GM11168 (cell line): ENCODE data around the gene PGRMC2.

Source experiments
- in situ Hi-C: fragments of 300-500 bp; cut with MboI; formaldehyde crosslinking; loops from one replicate; pipeline ENCODE4 v1.12.0; 2022; ENCODE audit warnings: low sequenced_read_pairs; ENCODE audit not compliant: unreplicated experiment

Gene PGRMC2

DNA sequence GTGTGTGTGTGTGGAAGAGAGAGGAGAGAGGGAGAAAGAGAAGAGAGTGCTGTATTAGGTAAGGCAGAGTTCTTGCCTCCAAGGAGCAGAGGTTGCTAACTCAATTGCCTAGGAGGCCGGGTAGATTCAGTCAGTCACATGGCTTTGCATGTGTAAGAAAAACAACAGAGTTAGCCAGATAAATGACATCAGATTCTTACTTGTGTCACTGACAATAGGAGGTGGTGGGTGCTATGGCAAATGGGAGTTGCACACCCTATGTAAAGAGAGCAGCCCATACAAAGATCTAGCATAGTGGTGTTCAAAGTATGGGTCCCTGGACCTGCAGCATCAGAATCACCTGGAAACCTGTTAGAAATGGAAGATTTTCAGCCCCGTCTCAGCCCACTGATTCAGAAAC is 14.4 kb upstream of the PGRMC2 start:
- in situ Hi-C loops = no loop called here

DNA sequence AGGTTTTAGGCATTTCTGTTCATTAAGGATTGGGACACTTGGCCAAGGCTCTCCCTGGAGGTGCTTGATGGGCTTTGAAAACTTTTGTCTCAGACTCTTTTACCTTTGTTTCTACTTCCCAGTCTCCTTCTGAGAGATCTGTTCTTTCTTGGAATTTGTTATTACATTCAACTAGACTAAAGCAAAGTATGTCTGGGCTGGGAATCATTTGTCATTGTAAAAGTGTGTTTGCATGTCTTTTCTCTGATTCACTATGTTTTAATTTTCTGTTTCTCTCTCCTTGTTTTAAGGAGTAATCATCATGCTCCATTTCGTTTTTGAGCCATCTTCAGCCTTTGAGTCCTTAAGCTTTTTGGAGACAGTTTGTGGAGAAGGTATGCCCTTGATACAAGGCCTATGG is 12.2 kb upstream of the PGRMC2 start:
- in situ Hi-C loops = no loop called here

DNA sequence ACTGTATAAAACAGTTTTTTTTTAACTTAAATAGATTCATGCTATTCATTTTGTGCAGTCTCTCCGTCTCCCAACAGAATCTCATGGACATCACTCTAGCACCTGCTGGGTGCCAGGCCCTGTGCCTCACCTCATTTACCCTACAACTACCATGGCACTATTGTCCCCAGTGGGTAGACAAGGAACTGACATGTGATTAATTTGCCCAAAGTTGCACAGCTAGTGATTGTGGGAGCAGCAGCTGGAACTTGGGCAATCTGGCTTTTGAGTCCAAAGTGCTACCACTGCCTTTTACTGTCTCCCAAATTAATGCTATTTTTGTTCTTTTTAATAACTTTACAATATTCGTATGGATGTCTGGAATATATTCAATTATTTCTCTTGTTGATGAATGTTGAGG is 11.2 kb upstream of the PGRMC2 start:
- in situ Hi-C loops = no loop called here

DNA sequence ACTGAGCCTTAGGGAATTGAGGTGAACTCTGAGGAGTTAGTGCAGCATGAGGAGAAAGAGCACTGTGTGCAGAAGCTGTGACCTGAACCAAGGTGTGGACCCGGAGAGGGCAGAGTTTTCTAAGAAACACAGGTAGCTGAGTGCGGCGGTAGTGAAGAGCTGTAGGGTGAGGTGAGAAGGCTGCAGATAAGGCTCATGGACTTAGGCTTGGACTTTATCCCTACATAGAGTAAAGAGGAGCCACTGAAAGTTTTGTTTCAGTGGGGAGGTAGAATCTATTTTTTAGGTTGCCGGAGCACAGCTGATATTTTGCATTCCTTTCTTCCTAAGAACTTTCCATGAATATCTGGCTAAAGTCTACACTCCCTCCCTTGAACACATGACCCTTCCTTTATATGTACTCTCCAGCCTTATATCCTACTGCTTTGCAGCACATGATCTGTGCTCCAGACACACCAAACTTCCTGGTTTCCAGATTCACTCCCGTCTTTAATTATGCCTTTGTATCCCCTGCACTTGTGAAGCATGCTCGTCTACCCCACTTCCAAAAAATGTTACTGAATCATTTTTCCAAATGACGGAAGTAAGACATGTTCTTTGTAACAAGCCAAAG is 10.6 kb upstream of the PGRMC2 start:
- in situ Hi-C loops = no loop called here

DNA sequence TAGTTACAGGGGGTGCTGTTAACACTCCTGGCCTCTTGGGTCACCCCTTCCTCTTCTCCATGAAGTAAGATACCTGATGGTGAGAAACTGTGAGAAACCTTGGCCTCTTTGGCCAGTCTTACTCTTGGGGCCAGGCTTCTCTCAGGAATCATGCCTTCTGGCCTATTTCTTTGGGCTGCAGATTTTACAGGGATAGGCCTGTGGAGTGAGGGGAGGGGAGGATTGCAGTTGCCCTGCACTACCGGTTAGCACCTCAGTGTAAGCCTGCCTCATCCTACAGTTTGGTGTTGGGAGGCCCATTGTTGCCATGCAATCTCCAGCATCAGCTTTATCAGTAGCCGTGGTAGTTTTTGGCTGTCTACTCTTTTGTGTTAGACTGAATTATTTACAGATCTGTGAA is 7.6 kb upstream of the PGRMC2 start:
- in situ Hi-C loops = no loop called here

DNA sequence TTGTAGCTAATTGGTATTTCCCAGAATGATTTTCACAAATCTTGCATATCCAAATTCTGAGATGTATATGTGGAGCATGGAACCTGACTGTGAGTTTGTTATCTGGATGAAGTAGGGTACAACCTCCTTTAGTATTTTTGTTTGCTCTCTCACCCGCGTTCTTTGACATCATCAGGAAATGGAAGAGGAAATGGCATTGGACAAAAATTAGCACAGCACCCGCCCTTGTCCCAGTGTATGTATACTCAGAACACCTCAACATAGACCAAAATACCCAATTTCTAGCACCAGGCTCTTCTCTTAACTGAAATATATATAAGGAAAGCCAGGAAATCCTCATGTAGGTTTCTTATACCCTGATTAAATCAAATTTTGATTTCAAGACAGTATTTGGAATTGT is 6.9 kb upstream of the PGRMC2 start:
- in situ Hi-C loops = no loop called here

DNA sequence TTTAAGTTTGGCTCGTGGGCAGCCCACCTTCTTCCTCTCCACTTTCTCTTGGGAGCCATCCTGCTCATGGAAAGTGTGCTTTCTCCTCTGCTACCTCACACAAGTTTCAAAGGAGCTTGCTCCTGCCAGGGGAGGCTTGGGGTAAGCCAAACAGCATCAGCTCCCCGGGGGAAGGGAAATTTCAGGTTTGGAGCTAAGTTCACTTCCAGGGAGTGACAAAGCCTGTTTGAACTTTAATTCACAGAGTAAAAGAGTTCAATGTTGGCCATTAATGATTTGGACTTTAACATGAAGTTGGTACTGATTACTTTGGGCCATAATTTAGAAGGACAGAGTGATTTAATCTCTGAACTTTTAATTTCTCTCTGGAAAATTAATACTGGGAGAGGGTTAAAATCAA is 4.7 kb upstream of the PGRMC2 start:
- in situ Hi-C loops = no loop called here

DNA sequence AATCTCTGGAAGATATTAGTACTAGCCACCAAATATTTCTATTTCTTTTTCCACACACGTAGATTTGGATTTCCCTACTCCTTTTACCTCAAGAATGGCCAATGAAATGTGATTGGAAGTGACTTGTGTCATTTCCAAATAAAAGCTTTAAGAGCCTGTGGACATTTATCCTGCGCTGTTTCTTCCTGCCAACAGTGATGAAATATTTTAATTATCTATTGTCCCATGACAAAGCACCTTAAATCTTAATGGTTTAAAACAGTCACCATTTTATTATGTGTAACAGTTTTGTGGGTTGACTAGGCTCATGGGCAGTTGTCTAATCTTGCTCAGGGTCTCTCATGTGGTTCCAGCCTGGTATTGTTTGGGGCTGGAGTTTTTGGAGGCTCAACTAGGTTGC is 3.5 kb upstream of the PGRMC2 start:
- in situ Hi-C loops = no loop called here

DNA sequence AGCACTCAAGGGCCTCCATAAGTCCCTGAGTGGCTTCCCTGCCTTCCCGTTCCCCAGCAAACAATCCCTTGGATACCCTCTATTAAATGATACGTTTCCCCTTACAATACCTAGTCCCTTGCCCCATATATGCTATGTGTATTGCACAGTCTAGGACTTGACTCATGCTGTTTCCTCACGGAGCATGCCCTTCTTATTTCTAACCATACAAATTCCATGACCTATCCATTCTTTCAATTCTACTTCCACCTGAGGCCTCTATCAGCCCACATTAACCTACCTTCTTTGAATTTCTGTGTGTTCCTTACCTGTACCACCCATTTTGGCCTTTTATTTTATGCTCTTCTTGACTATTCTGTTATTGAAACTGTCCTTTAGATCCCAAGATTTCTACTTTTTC is 2.9 kb upstream of the PGRMC2 start:
- in situ Hi-C loops = no loop called here

DNA sequence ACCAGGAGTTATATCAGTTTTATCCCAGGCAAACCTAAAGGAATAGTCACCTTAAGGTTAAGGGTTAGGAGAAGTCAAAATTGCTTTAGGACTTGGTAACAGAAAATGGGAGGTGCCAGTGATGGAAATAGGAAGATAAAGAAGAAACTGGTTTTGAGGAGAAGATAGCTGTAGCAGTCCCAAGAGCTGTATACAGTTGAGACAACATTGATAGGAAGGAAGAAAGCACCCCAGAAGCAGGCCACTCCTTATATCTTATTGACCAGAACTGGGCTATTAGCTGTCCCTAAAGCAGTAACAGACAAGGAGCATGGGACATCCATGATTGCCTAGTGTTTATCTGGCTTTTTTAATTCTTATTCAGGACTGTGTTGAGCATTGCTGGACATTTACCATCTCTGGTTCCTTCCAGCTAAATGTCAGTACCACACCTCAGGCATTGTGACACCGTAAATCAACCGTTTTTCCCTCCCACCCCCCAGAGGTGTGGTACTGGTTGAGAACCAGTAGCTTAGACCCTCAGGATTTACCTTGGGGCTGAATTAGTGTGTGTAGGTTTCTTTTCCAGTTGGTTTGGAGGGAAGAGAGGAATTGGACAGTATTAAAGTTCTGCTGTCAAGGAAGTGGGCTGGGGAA is 2.0 kb upstream of the PGRMC2 start:
- in situ Hi-C loops = no loop called here

DNA sequence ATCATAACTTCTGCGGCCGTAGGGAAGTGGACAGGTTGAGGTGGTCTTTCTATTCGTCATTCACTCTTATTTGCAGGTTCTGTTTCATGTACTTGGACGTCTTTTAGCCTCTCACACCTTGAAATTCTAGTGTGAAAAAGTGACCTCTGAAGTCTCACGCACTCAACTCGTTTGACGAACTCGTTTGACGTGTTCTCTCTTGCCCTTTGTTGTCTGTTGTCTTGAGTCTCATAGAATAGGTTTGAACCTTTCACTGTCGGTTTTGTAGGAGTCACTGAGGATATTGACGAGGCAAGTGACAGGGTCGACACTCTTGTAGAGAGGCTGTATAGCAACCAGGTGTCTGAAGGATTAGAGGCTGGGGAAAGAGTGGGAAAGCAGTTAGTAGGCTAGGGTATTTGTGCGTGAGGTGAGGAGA is 1.1 kb upstream of the PGRMC2 start:
- in situ Hi-C loops = no loop called here

DNA sequence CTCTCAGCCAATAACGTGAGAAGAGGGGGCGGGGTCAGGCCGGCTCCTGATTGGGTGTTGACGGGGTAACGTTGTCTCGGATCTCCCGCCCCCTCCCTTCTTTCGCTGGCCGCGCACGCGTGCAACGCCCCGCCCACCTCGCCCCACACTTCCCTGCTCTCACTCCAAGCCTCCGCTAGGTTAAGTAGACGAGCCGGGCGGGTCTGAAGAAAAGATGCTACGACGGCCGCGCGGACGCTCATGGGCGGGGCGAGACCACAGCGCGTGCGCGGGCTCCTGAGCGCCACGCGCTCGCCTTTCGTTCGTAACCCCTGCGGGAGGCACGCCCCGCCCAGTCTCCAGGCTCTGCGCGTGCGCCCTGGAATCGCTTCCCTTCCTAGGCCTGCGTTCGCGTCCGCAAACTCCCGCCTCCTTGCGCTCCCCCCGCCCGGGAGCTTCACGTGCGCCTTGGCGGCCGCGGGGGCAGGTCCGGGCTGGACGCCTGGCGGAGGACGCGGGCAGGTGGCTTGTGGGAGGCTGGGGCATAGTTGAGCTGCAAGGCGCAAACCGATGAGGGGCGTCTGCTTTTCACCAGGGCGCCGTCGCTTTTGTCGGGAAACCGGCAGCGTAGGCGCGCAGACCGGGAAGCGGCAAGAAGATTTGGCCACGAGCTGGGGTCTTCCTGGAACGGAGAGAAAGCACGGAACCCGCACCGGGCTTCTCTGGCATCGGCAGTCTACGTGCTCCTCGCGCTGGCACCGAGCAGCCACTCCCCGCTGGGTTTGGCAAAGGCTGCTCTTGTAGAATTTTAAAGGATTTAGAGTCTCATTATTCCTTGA is 467 bp upstream of the PGRMC2 start:
- in situ Hi-C loops = no loop called here

DNA sequence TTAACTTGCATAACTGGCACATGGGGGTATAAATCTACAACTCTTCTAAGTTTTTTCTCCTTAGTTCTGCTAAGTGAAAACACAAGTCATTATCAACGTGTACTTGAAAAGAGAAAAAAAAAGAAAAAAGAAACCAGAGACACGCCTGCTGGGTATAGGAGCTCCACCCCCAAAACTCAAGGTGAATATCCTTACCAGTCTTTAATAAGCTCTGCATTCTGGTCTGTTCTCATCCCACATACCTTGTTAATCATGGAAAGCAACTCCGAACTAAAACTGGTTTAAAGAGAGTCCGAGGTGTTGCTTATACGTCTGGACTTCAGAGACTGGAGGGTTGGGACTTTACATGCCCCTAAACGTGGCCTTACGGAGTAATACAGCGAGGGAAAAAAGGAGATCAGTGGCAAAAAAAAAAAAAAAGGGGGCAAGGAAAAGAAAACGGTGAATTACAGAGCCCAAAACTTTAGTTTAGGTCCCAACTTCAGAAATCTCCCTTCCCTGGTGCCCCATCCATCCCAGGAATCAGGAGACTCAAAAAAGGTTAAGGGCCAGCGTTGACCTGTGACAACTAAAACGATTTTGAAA is 1.0 kb downstream of the PGRMC2 start:
- in situ Hi-C loops = no loop called here

DNA sequence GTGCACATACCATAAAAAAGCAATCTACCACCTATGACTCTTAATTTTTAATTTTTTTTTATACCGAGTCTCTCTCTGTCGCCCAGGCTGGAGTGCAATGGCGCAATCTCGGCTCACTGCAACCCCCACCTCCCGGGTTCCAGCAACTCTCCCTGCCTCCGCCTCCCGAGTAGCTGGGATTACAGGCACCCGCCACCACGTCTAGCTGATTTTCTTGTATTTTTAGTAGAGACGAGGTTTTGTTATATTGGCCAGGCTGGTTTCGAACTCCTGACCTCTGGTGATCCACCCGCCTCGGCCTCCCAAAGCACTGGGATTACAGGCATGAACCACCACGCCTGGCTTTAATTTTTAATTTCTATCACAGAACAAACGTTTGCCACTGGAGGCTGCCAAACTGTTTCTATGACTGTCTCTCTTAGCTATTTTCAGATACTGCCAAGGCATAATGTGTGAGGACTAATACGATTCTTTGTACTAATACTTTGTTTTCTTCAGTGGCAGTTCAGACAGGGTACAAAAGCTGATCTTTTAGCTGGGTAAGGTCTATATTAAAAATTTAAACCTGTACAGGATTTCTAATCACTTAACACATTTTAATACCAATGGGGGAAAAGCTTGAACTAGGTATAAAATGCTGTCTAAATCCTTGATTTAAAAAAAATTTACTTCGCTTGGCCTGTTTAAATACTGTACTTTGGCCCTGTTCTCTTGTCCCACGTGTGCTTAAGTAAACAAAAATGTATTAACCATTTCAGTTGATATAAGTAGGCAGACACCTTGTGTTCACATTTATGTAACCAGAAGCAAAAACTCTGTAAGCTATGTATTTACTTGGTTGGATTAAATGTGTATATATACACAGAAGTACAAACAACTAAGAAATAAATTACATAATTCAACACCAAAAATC is 2.3 kb downstream of the PGRMC2 start:
- in situ Hi-C loops = no loop called here

DNA sequence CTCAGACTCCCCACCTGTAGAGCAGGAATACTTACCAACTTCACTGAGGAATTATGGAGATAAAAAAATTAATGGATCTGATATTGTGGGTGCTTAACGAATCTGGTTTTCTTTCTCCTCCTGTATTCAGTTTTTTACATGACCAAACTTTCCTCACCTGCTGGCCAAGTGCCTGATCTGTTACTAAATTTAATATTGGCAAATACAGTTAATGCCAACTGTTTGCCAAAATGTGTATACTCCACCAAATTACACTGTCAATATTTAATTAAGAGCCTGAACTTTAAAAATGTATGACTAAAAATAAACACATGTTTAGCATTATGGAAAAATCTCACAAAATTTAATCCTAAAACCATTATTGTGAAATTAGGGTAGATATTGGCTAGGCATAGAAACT is 3.3 kb downstream of the PGRMC2 start:
- in situ Hi-C loops = no loop called here

DNA sequence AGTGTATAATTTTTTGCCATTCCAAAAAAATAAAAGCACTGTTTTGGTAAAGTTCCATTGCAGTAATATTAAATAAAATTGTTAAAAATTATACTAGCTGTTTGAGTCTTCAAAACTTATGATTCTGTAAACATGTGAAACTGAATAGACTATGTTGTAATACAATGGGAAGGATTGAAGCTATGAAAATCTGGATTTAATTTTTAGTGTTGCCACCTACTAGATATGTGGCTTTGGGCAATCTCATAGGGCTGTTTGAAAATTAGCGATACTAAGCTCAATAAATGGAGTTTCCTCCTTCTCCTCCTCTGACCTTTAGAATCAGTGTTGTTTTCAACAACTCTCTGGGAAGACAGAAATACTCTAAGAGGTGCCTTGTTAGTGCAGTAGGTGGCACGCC is 4.5 kb downstream of the PGRMC2 start:
- in situ Hi-C loops = no loop called here

DNA sequence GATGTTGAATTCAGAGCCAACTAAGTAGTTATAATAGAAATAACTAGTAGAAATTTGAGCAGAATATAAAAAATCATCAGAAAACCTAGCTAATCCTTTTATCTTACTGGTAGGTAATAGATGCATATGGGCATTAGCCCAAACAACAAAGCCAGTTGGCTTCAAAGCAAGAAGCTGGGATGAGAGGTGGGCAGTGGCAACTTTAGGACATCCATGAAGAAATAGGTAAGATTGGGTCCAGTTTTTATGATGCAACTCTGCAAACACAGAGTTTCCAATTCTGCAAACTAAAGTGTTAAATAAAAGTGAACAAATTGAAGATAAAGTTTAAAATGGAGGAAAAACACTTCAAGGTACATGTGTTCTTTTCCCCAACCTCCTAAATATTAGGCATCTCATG is 5.1 kb downstream of the PGRMC2 start:
- in situ Hi-C loops = no loop called here

DNA sequence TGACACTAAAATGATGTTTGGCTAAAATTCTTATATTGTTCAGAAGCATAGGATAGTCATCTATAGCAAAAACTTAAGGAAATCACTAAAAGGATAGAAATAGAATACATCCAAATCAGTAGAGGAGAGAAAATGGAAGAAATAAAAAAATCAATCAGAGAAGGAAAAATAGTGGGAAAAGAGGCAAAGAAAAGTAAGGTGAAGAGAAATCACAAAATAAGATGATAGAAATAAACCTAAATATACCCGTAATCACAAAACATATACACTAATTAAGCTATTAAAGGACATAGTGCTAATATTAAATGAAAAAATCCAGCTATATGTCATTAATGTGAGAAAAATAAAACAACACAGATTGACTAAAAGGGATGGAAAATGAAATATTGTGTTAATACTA is 6.3 kb downstream of the PGRMC2 start:
- in situ Hi-C loops = no loop called here

DNA sequence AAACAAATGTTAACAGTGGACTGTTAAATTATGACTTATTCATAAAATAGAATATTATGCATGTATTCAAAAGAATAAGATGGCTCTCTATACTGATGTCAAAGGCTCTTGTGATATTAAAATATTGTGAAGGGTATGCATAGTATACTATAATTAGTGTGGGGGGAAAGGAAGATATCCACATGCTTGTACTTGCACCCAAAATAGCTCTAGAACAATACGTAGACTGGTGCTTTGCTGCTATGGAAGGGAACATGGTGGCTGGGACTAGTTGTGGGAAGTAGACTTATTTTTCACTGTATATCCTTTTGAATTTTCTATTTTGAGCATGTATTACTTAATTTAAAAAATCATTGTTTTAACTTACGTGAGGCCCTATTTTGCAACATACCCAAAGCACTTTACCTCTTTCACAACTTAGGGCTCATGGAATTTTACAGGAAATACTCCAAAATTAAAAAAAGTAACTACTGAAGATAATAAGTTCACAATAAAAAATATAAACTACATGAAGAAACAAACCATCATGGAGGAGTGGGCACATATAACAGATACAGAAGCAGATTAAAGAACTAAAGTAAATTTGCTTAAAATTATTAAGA is 7.9 kb downstream of the PGRMC2 start:
- in situ Hi-C loops = no loop called here

DNA sequence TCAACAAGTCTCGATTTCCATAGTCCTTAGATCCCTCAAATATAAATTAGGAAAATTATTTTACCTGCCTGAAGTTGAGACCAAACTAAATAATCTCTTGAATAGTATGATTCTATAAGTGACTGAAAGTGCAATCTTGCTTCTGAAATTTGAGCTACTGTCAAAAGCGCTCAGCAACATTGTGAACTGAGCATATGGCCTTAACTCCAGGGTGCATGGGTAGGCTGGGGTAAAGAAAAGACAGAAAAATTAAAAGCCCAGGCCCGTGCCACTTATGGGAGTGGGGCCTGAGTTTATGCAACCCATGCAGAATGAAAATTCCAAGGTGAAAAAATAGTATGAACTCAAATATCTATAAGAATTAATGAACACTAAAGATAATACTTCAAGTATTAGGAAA is 9.8 kb downstream of the PGRMC2 start:
- in situ Hi-C loops = no loop called here
